Measurements from ENCODE around the gene STAC. TPM values are rescaled to one million over a fixed set of nuclear protein-coding genes. Genes with fewer than 3 reads are reported as not detected.

The STAC gene
- polyA plus RNA-seq, 2 donors: 0.20 to 0.49 TPM

- Histone ChIP-seq H3K4me3 (ENCODE audit: low read depth in 1 of 2, low read length in 2 of 2) (no peak overlapping the region), H3K27ac (ENCODE audit: low read depth in 2 of 2, low read length in 1 of 2) (no peak overlapping the region), H3K4me1 (ENCODE audit: control insufficient read depth in 2 of 2, insufficient read depth in 2 of 2, low read length in 1 of 2) (peaks cover 0 to 3% of the 10 kb centered on the region in 2 donors), H3K9me3 (ENCODE audit: control insufficient read depth in 2 of 2, insufficient read depth in 1 of 2, low read depth in 1 of 2, low read length in 1 of 2) (no peaks in the 10 kb centered on the region), H3K27me3 (ENCODE audit: control insufficient read depth in 1 of 2, insufficient read depth in 2 of 2, low read length in 2 of 2) (no peaks in the 10 kb centered on the region), H3K36me3 (ENCODE audit: control insufficient read depth in 2 of 2, insufficient read depth in 2 of 2, low read length in 1 of 2) (no peaks in the 10 kb centered on the region)
Observed at GRCh38 chr3:36373084-36373483, 7.2 kb upstream of the STAC start.

- Histone ChIP-seq H3K4me1 (ENCODE audit: control insufficient read depth in 2 of 2, insufficient read depth in 2 of 2, low read length in 1 of 2) (peaks cover 0 to 3% of the 10 kb centered on the region in 2 donors), H3K4me3 (ENCODE audit: low read depth in 1 of 2, low read length in 2 of 2) (no peak overlapping the region), H3K36me3 (ENCODE audit: control insufficient read depth in 2 of 2, insufficient read depth in 2 of 2, low read length in 1 of 2) (no peaks in the 10 kb centered on the region), H3K27me3 (ENCODE audit: control insufficient read depth in 1 of 2, insufficient read depth in 2 of 2, low read length in 2 of 2) (no peaks in the 10 kb centered on the region), H3K9me3 (ENCODE audit: control insufficient read depth in 2 of 2, insufficient read depth in 1 of 2, low read depth in 1 of 2, low read length in 1 of 2) (no peaks in the 10 kb centered on the region), H3K27ac (ENCODE audit: low read depth in 2 of 2, low read length in 1 of 2) (no peak overlapping the region)
- WGBS, 2 donors: 44 to 45% methylated on average over 3 of the region's 3 CpGs
Observed at GRCh38 chr3:36373666-36374065, 6.6 kb upstream of the STAC start.

GRCh38 chr3:36379872-36380220, 458 bp upstream of the STAC start:
- Histone ChIP-seq H3K4me1 (ENCODE audit: control insufficient read depth in 2 of 2, insufficient read depth in 2 of 2, low read length in 1 of 2) (peaks cover 4 to 5% of the 10 kb centered on the region in 2 donors), H3K4me3 (ENCODE audit: low read depth in 1 of 2, low read length in 2 of 2) (peak overlapping the region in 1 of 2 donors; percentile 40), H3K36me3 (ENCODE audit: control insufficient read depth in 2 of 2, insufficient read depth in 2 of 2, low read length in 1 of 2) (no peaks in the 10 kb centered on the region), H3K27me3 (ENCODE audit: control insufficient read depth in 1 of 2, insufficient read depth in 2 of 2, low read length in 2 of 2) (no peaks in the 10 kb centered on the region), H3K9me3 (ENCODE audit: control insufficient read depth in 2 of 2, insufficient read depth in 1 of 2, low read depth in 1 of 2, low read length in 1 of 2) (no peaks in the 10 kb centered on the region), H3K27ac (ENCODE audit: low read depth in 2 of 2, low read length in 1 of 2) (no peak overlapping the region)
- 16 to 23% methylated on average over 8 of the region's 8 CpGs for WGBS, 2 donors

GRCh38 chr3:36381311-36381956, 1.1 kb downstream of the STAC start:
- Histone ChIP-seq H3K4me3 (ENCODE audit: low read depth in 1 of 2, low read length in 2 of 2) (no peak overlapping the region), H3K27me3 (ENCODE audit: control insufficient read depth in 1 of 2, insufficient read depth in 2 of 2, low read length in 2 of 2) (no peaks in the 10 kb centered on the region), H3K4me1 (ENCODE audit: control insufficient read depth in 2 of 2, insufficient read depth in 2 of 2, low read length in 1 of 2) (peaks cover 4 to 5% of the 10 kb centered on the region in 2 donors), H3K9me3 (ENCODE audit: control insufficient read depth in 2 of 2, insufficient read depth in 1 of 2, low read depth in 1 of 2, low read length in 1 of 2) (no peaks in the 10 kb centered on the region), H3K27ac (ENCODE audit: low read depth in 2 of 2, low read length in 1 of 2) (no peak overlapping the region), H3K36me3 (ENCODE audit: control insufficient read depth in 2 of 2, insufficient read depth in 2 of 2, low read length in 1 of 2) (no peaks in the 10 kb centered on the region)
- 51 to 55% methylated on average over 8 of the region's 8 CpGs for WGBS, 2 donors

GRCh38 chr3:36393563-36393962, 13.3 kb downstream of the STAC start:
- no peak overlapping the region for H3K4me3 ChIP-seq (ENCODE audit: low read depth in 1 of 2, low read length in 2 of 2)
- no peaks in the 10 kb centered on the region for H3K36me3 ChIP-seq (ENCODE audit: control insufficient read depth in 2 of 2, insufficient read depth in 2 of 2, low read length in 1 of 2)
- H3K9me3 ChIP-seq (ENCODE audit: control insufficient read depth in 2 of 2, insufficient read depth in 1 of 2, low read depth in 1 of 2, low read length in 1 of 2): no peaks in the 10 kb centered on the region
- H3K27me3 ChIP-seq (ENCODE audit: control insufficient read depth in 1 of 2, insufficient read depth in 2 of 2, low read length in 2 of 2): no peaks in the 10 kb centered on the region
- no peak overlapping the region for H3K27ac ChIP-seq (ENCODE audit: low read depth in 2 of 2, low read length in 1 of 2)
- no peaks in the 10 kb centered on the region for H3K4me1 ChIP-seq (ENCODE audit: control insufficient read depth in 2 of 2, insufficient read depth in 2 of 2, low read length in 1 of 2)
- WGBS, 2 donors: 96 to 100% methylated on average over 1 of the region's 1 CpG

GRCh38 chr3:36394176-36394575, 13.9 kb downstream of the STAC start:
- Histone ChIP-seq H3K27me3 (ENCODE audit: control insufficient read depth in 1 of 2, insufficient read depth in 2 of 2, low read length in 2 of 2) (no peaks in the 10 kb centered on the region), H3K4me1 (ENCODE audit: control insufficient read depth in 2 of 2, insufficient read depth in 2 of 2, low read length in 1 of 2) (no peaks in the 10 kb centered on the region), H3K9me3 (ENCODE audit: control insufficient read depth in 2 of 2, insufficient read depth in 1 of 2, low read depth in 1 of 2, low read length in 1 of 2) (no peaks in the 10 kb centered on the region)

GRCh38 chr3:36397841-36398240, 17.5 kb downstream of the STAC start:
- no peaks in the 10 kb centered on the region for H3K36me3 ChIP-seq (ENCODE audit: control insufficient read depth in 2 of 2, insufficient read depth in 2 of 2, low read length in 1 of 2)
- no peaks in the 10 kb centered on the region for H3K27me3 ChIP-seq (ENCODE audit: control insufficient read depth in 1 of 2, insufficient read depth in 2 of 2, low read length in 2 of 2)
- no peak overlapping the region for H3K27ac ChIP-seq (ENCODE audit: low read depth in 2 of 2, low read length in 1 of 2)
- H3K9me3 ChIP-seq (ENCODE audit: control insufficient read depth in 2 of 2, insufficient read depth in 1 of 2, low read depth in 1 of 2, low read length in 1 of 2): no peaks in the 10 kb centered on the region
- no peak overlapping the region for H3K4me3 ChIP-seq (ENCODE audit: low read depth in 1 of 2, low read length in 2 of 2)
- 62 to 66% methylated on average over 2 of the region's 2 CpGs for WGBS, 2 donors
- H3K4me1 ChIP-seq (ENCODE audit: control insufficient read depth in 2 of 2, insufficient read depth in 2 of 2, low read length in 1 of 2): no peaks in the 10 kb centered on the region

More at GRCh38 chr3:36394176-36394575, 13.9 kb downstream of the STAC start:
- Histone ChIP-seq H3K36me3 (ENCODE audit: control insufficient read depth in 2 of 2, insufficient read depth in 2 of 2, low read length in 1 of 2) (no peaks in the 10 kb centered on the region), H3K27ac (ENCODE audit: low read depth in 2 of 2, low read length in 1 of 2) (no peak overlapping the region), H3K4me3 (ENCODE audit: low read depth in 1 of 2, low read length in 2 of 2) (no peak overlapping the region)

- WGBS, 2 donors: 78 to 79% methylated on average over 5 of the region's 5 CpGs
- Histone ChIP-seq H3K4me3 (ENCODE audit: low read depth in 1 of 2, low read length in 2 of 2) (no peak overlapping the region), H3K4me1 (ENCODE audit: control insufficient read depth in 2 of 2, insufficient read depth in 2 of 2, low read length in 1 of 2) (no peaks in the 10 kb centered on the region), H3K36me3 (ENCODE audit: control insufficient read depth in 2 of 2, insufficient read depth in 2 of 2, low read length in 1 of 2) (no peaks in the 10 kb centered on the region), H3K9me3 (ENCODE audit: control insufficient read depth in 2 of 2, insufficient read depth in 1 of 2, low read depth in 1 of 2, low read length in 1 of 2) (no peaks in the 10 kb centered on the region), H3K27ac (ENCODE audit: low read depth in 2 of 2, low read length in 1 of 2) (no peak overlapping the region), H3K27me3 (ENCODE audit: control insufficient read depth in 1 of 2, insufficient read depth in 2 of 2, low read length in 2 of 2) (no peaks in the 10 kb centered on the region)
Observed at GRCh38 chr3:36399933-36400332, 19.6 kb downstream of the STAC start.

- Histone ChIP-seq H3K36me3 (ENCODE audit: control insufficient read depth in 2 of 2, insufficient read depth in 2 of 2, low read length in 1 of 2) (no peaks in the 10 kb centered on the region), H3K4me3 (ENCODE audit: low read depth in 1 of 2, low read length in 2 of 2) (no peak overlapping the region), H3K27me3 (ENCODE audit: control insufficient read depth in 1 of 2, insufficient read depth in 2 of 2, low read length in 2 of 2) (no peaks in the 10 kb centered on the region), H3K27ac (ENCODE audit: low read depth in 2 of 2, low read length in 1 of 2) (no peak overlapping the region), H3K4me1 (ENCODE audit: control insufficient read depth in 2 of 2, insufficient read depth in 2 of 2, low read length in 1 of 2) (no peaks in the 10 kb centered on the region), H3K9me3 (ENCODE audit: control insufficient read depth in 2 of 2, insufficient read depth in 1 of 2, low read depth in 1 of 2, low read length in 1 of 2) (no peaks in the 10 kb centered on the region)
- WGBS, 2 donors: 67 to 86% methylated on average over 1 of the region's 1 CpG
Observed at GRCh38 chr3:36401056-36401455, 20.8 kb downstream of the STAC start.

- Histone ChIP-seq H3K4me3 (ENCODE audit: low read depth in 1 of 2, low read length in 2 of 2) (no peak overlapping the region), H3K9me3 (ENCODE audit: control insufficient read depth in 2 of 2, insufficient read depth in 1 of 2, low read depth in 1 of 2, low read length in 1 of 2) (no peaks in the 10 kb centered on the region), H3K4me1 (ENCODE audit: control insufficient read depth in 2 of 2, insufficient read depth in 2 of 2, low read length in 1 of 2) (no peaks in the 10 kb centered on the region), H3K27me3 (ENCODE audit: control insufficient read depth in 1 of 2, insufficient read depth in 2 of 2, low read length in 2 of 2) (no peaks in the 10 kb centered on the region), H3K36me3 (ENCODE audit: control insufficient read depth in 2 of 2, insufficient read depth in 2 of 2, low read length in 1 of 2) (no peaks in the 10 kb centered on the region), H3K27ac (ENCODE audit: low read depth in 2 of 2, low read length in 1 of 2) (no peak overlapping the region)
Observed at GRCh38 chr3:36403661-36404060, 23.4 kb downstream of the STAC start.

Data from esophagus (tissue), 2 donors.